ENCODE data around the gene IMPG1. TPM values are rescaled to one million over a fixed set of nuclear protein-coding genes. Genes with fewer than 3 reads are reported as not detected.

IMPG1 gene
- total RNA-seq, 2 donors from 2014 or later = not detected

- ATAC-seq (no peak), DNase-seq (no peak)
- intact Hi-C loops (cut with DNase I) = no loop called here
- TF ChIP-seq POLR2A (IDR thresholded peaks at IDR 0.05) (no peak), CTCF (IDR thresholded peaks at IDR 0.05) (no peak)
- Histone ChIP-seq H3K27me3 (no peaks in the 10 kb centered on the region), H3K27ac (no peak overlapping the region), H3K36me3 (replicated peaks in 1 of 2; ENCODE audit: insufficient read depth in 1 of 2, low read depth in 2 of 2) (no peaks in the 10 kb centered on the region), H3K4me1 (no peaks in the 10 kb centered on the region), H3K9me3 (no peaks in the 10 kb centered on the region), H3K4me3 (no peak overlapping the region)
- WGBS, 2 donors = 53 to 64% methylated on average over 6 of the region's 6 CpGs
These were observed 79.0 kb downstream of the IMPG1 start for GRCh38 chr6:75993236-75994162.

GRCh38 chr6:75991941-75992340 lies 80.5 kb downstream of the IMPG1 start:
- TF ChIP-seq POLR2A (IDR thresholded peaks at IDR 0.05) (no peak), CTCF (IDR thresholded peaks at IDR 0.05) (no peak)
- DNase-seq = peak in 1 of 4 donors; percentile 8
- no peak overlapping the region for H3K4me3 ChIP-seq
- H3K27me3 ChIP-seq = no peaks in the 10 kb centered on the region
- H3K36me3 ChIP-seq (replicated peaks in 1 of 2; ENCODE audit: insufficient read depth in 1 of 2, low read depth in 2 of 2) = no peaks in the 10 kb centered on the region
- no peaks in the 10 kb centered on the region for H3K9me3 ChIP-seq
- H3K27ac ChIP-seq = no peak overlapping the region
- no peaks in the 10 kb centered on the region for H3K4me1 ChIP-seq
- no peak for ATAC-seq
- WGBS, 2 donors = 27 to 30% methylated on average over 2 of the region's 2 CpGs
- intact Hi-C loops (cut with DNase I) = no loop called here

- Histone ChIP-seq H3K9me3 (no peaks in the 10 kb centered on the region), H3K36me3 (replicated peaks in 1 of 2; ENCODE audit: insufficient read depth in 1 of 2, low read depth in 2 of 2) (no peaks in the 10 kb centered on the region), H3K4me3 (no peak overlapping the region), H3K27ac (no peak overlapping the region), H3K4me1 (no peaks in the 10 kb centered on the region), H3K27me3 (no peaks in the 10 kb centered on the region)
- no peak for TF ChIP-seq POLR2A (IDR thresholded peaks at IDR 0.05)
- TF ChIP-seq CTCF (IDR thresholded peaks at IDR 0.05) = no peak
- WGBS, 2 donors = 80 to 87% methylated on average over 3 of the region's 3 CpGs
- no peak for DNase-seq
- intact Hi-C loops (cut with DNase I) = no loop called here
- no peak for ATAC-seq
These were observed 85.5 kb downstream of the IMPG1 start for GRCh38 chr6:75986935-75987334.

GRCh38 chr6:75975904-75976303 lies 96.6 kb downstream of the IMPG1 start:
- no peaks in the 10 kb centered on the region for H3K27me3 ChIP-seq
- H3K36me3 ChIP-seq (replicated peaks in 1 of 2; ENCODE audit: insufficient read depth in 1 of 2, low read depth in 2 of 2) = no peaks in the 10 kb centered on the region
- intact Hi-C loops (cut with DNase I) = no loop called here
- H3K4me1 ChIP-seq = no peaks in the 10 kb centered on the region
- no peak overlapping the region for H3K27ac ChIP-seq
- DNase-seq = no peak
- H3K4me3 ChIP-seq = no peak overlapping the region
- TF ChIP-seq CTCF (IDR thresholded peaks at IDR 0.05) (no peak), POLR2A (IDR thresholded peaks at IDR 0.05) (no peak)
- ATAC-seq = no peak
- no peaks in the 10 kb centered on the region for H3K9me3 ChIP-seq
- WGBS, 2 donors = 92 to 95% methylated on average over 4 of the region's 4 CpGs

- H3K36me3 ChIP-seq (replicated peaks in 1 of 2; ENCODE audit: insufficient read depth in 1 of 2, low read depth in 2 of 2) = no peaks in the 10 kb centered on the region
- no peak overlapping the region for H3K27ac ChIP-seq
- no peak overlapping the region for H3K4me3 ChIP-seq
- H3K4me1 ChIP-seq = no peaks in the 10 kb centered on the region
- TF ChIP-seq CTCF (IDR thresholded peaks at IDR 0.05) (no peak), POLR2A (IDR thresholded peaks at IDR 0.05) (no peak)
- no peaks in the 10 kb centered on the region for H3K9me3 ChIP-seq
- ATAC-seq (no peak), DNase-seq (no peak)
- 62 to 66% methylated on average over 2 of the region's 2 CpGs for WGBS, 2 donors
- no peaks in the 10 kb centered on the region for H3K27me3 ChIP-seq
- intact Hi-C loops (cut with DNase I) = no loop called here
These were observed 102.4 kb downstream of the IMPG1 start for GRCh38 chr6:75970093-75970492.

All from body of pancreas (tissue), 4 donors.